ENCODE measurements around the gene RAB30. TPM values are rescaled to one million over a fixed set of nuclear protein-coding genes. Genes with fewer than 3 reads are reported as not detected.
"Not testable (repeated sequence)": the region's sequence is repeated elsewhere in the genome, so short reads cannot be mapped to it uniquely, and the experiment has no call there.

Gene RAB30
- total and polyA plus RNA-seq, 9 donors, result 6.8 to 30.4 (median 22.7) TPM

DNA sequence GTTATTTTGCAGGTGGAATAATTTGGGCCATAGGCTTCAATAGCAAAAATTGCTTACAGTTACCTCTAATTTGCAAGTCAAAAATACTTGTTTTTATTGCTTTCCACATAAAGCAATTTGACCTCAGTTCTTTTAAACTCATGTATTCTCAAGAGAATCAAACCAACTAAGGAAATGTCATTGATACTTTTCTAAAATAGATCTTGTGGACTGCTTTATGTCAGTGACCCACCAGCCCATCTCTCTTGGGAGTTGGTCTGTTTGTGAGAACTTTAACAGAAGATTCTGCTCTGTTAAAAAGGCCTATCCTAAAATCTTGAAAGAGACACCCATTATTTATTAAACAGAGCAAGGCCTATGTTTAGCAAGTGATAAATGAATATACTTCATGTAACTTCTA, 94.9 kb downstream of the RAB30 start:
- H3K27me3 ChIP-seq, result no peaks in the 10 kb centered on the region
- no peak overlapping the region for H3K4me3 ChIP-seq
- no peak overlapping the region for H3K27ac ChIP-seq
- TF ChIP-seq EP300 (IDR thresholded peaks at IDR 0.05) (no peak), POLR2A (IDR thresholded peaks at IDR 0.05) (no peak)
- TF ChIP-seq, protein P1, sequence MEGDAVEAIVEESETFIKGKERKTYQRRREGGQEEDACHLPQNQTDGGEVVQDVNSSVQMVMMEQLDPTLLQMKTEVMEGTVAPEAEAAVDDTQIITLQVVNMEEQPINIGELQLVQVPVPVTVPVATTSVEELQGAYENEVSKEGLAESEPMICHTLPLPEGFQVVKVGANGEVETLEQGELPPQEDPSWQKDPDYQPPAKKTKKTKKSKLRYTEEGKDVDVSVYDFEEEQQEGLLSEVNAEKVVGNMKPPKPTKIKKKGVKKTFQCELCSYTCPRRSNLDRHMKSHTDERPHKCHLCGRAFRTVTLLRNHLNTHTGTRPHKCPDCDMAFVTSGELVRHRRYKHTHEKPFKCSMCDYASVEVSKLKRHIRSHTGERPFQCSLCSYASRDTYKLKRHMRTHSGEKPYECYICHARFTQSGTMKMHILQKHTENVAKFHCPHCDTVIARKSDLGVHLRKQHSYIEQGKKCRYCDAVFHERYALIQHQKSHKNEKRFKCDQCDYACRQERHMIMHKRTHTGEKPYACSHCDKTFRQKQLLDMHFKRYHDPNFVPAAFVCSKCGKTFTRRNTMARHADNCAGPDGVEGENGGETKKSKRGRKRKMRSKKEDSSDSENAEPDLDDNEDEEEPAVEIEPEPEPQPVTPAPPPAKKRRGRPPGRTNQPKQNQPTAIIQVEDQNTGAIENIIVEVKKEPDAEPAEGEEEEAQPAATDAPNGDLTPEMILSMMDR (IDR thresholded peaks at IDR 0.05), result no peak
- H3K9me3 ChIP-seq, result no peaks in the 10 kb centered on the region
- intact Hi-C loops (cut with DNase I), result no loop called here
- no peaks in the 10 kb centered on the region for H3K36me3 ChIP-seq
- no peak for DNase-seq
- H3K4me1 ChIP-seq (ENCODE audit: insufficient read depth), result no peaks in the 10 kb centered on the region

GRCh38 chr11:82975882-82976281, 95.8 kb downstream of the RAB30 start:
- TF ChIP-seq, protein P1 (IDR thresholded peaks at IDR 0.05), result no peak
- no peak for TF ChIP-seq EP300 (IDR thresholded peaks at IDR 0.05)
- no peak for TF ChIP-seq POLR2A (IDR thresholded peaks at IDR 0.05)
- H3K4me3 ChIP-seq, result no peak overlapping the region
- no peaks in the 10 kb centered on the region for H3K36me3 ChIP-seq
- H3K27me3 ChIP-seq, result no peaks in the 10 kb centered on the region
- H3K27ac ChIP-seq, result no peak overlapping the region
- no peaks in the 10 kb centered on the region for H3K9me3 ChIP-seq
- no peak for DNase-seq
- intact Hi-C loops (cut with DNase I), result no loop called here
- no peaks in the 10 kb centered on the region for H3K4me1 ChIP-seq (ENCODE audit: insufficient read depth)

GRCh38 chr11:82974851-82975250, 96.8 kb downstream of the RAB30 start:
- Histone ChIP-seq H3K9me3 (no peaks in the 10 kb centered on the region), H3K27ac (no peak overlapping the region), H3K36me3 (no peaks in the 10 kb centered on the region), H3K4me3 (no peak overlapping the region), H3K4me1 (ENCODE audit: insufficient read depth) (no peaks in the 10 kb centered on the region), H3K27me3 (no peaks in the 10 kb centered on the region)
- TF ChIP-seq, protein P1 (IDR thresholded peaks at IDR 0.05), result no peak
- no peak for TF ChIP-seq EP300 (IDR thresholded peaks at IDR 0.05)
- TF ChIP-seq POLR2A (IDR thresholded peaks at IDR 0.05), result no peak
- intact Hi-C loops (cut with DNase I), result no loop called here
- WGBS, 3 donors, result 57 to 61% (median 61%) methylated on average over 2 of the region's 2 CpGs
- DNase-seq, result no peak

GRCh38 chr11:82974135-82974534, 97.6 kb downstream of the RAB30 start:
- TF ChIP-seq POLR2A (IDR thresholded peaks at IDR 0.05), result no peak
- intact Hi-C loops (cut with DNase I), result no loop called here
- DNase-seq, result no peak
- H3K27me3 ChIP-seq, result no peaks in the 10 kb centered on the region
- H3K4me3 ChIP-seq, result no peak overlapping the region
- no peak overlapping the region for H3K27ac ChIP-seq
- H3K4me1 ChIP-seq (ENCODE audit: insufficient read depth), result no peaks in the 10 kb centered on the region
- 86 to 95% (median 91%) methylated on average over 2 of the region's 2 CpGs for WGBS, 3 donors
- no peaks in the 10 kb centered on the region for H3K9me3 ChIP-seq
- no peaks in the 10 kb centered on the region for H3K36me3 ChIP-seq

GRCh38 chr11:82972103-82972502, 99.6 kb downstream of the RAB30 start:
- H3K4me3 ChIP-seq, result no peak overlapping the region
- no peaks in the 10 kb centered on the region for H3K9me3 ChIP-seq
- intact Hi-C loops (cut with DNase I), result no loop called here
- no peaks in the 10 kb centered on the region for H3K36me3 ChIP-seq
- no peaks in the 10 kb centered on the region for H3K27me3 ChIP-seq
- WGBS, 3 donors, result 77 to 87% (median 82%) methylated on average over 1 of the region's 1 CpG
- no peaks in the 10 kb centered on the region for H3K4me1 ChIP-seq (ENCODE audit: insufficient read depth)
- H3K27ac ChIP-seq, result no peak overlapping the region
- DNase-seq, result no peak
- TF ChIP-seq POLR2A (IDR thresholded peaks at IDR 0.05) (no peak), EP300 (IDR thresholded peaks at IDR 0.05) (no peak)
- TF ChIP-seq, protein P1 (IDR thresholded peaks at IDR 0.05), result no peak

- DNase-seq; H3K27ac ChIP-seq; intact Hi-C loops (cut with DNase I); H3K4me3 ChIP-seq; H3K36me3 ChIP-seq; H3K27me3 ChIP-seq; H3K9me3 ChIP-seq; H3K4me1 ChIP-seq (ENCODE audit: insufficient read depth): not testable (repeated sequence)
- WGBS, 3 donors, result 85 to 88% (median 85%) methylated on average over 8 of the region's 8 CpGs
Observed at GRCh38 chr11:82971519-82971946, 100.2 kb downstream of the RAB30 start.

- intact Hi-C loops (cut with DNase I); H3K27ac ChIP-seq; H3K27me3 ChIP-seq; H3K4me3 ChIP-seq; H3K4me1 ChIP-seq (ENCODE audit: insufficient read depth); H3K9me3 ChIP-seq; H3K36me3 ChIP-seq: not testable (repeated sequence)
- DNase-seq, result peak in 3 of 5 donors; percentile 17 to 46 (median 21)
- WGBS, 3 donors, result 87 to 95% (median 87%) methylated on average over 58 to 60 of the region's 60 CpGs
Observed at GRCh38 chr11:82970507-82971083, 101.1 kb downstream of the RAB30 start.
